ENCODE results near the gene SEPSECS.
A peak's percentile ranks its signal among the peaks of the same experiment; 100 is the strongest.

DNA sequence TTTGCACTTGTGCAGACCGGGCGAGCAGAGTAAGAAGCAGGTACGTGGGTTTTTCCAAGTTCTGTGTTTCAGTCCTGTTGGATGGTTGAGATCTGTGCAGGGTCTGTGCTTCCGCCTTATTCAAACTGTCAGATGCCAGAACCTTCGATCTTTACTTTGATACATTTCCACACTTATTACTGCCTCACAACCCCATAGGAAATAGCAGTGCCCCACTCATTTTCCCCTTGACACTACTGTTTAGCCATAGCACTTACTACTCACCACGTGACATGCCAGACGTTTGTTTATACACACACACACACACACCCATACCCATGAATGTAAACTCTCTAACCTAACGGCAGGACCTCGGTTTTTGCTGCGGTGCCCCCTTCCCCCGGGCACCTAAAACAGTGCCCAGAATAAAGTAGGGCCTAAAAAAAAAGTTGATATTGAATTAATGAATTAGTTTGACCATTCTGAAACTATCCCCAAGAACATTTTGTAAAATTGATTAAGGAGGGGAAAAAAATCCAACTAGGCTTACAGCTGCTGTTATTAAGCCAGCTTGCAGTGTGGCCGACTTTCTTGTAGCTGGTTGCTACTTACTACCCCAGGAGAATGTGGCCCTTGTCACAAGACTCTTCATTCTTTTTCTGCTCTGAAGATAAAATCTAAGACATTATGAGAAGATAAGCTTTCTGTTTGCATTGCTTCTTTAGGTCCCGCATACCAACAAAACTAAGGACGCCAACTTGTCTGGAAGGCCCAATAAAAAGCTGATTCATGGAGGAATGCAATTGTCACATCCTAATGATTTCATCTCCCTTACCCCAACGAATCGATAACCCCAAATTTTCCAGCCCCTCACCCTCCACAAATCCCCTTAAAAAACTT is 704 bp upstream of the SEPSECS start:
- TF ChIP-seq, protein P1, sequence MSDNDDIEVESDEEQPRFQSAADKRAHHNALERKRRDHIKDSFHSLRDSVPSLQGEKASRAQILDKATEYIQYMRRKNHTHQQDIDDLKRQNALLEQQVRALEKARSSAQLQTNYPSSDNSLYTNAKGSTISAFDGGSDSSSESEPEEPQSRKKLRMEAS (IDR thresholded peaks at IDR 0.05) = peak; percentile 25; the same call in 1 of the 2 replicates
- TF ChIP-seq POLR2AphosphoS5 (IDR thresholded peaks at IDR 0.05; ENCODE audit: low read depth, low read length) = no peak
- TF ChIP-seq SP1 (IDR thresholded peaks at IDR 0.05; ENCODE audit: low read depth) = peak; percentile 8; the same call in 1 of the 2 replicates
- TF ChIP-seq, protein P2, sequence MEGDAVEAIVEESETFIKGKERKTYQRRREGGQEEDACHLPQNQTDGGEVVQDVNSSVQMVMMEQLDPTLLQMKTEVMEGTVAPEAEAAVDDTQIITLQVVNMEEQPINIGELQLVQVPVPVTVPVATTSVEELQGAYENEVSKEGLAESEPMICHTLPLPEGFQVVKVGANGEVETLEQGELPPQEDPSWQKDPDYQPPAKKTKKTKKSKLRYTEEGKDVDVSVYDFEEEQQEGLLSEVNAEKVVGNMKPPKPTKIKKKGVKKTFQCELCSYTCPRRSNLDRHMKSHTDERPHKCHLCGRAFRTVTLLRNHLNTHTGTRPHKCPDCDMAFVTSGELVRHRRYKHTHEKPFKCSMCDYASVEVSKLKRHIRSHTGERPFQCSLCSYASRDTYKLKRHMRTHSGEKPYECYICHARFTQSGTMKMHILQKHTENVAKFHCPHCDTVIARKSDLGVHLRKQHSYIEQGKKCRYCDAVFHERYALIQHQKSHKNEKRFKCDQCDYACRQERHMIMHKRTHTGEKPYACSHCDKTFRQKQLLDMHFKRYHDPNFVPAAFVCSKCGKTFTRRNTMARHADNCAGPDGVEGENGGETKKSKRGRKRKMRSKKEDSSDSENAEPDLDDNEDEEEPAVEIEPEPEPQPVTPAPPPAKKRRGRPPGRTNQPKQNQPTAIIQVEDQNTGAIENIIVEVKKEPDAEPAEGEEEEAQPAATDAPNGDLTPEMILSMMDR (IDR thresholded peaks at IDR 0.05 in 2 of 3, conservative IDR thresholded peaks at IDR 0.05 in 1 of 3; ENCODE audit: borderline replicate concordance in 1 of 3, insufficient read depth in 1 of 3, low read depth in 2 of 3, low read length in 2 of 3) = no peak
- TF ChIP-seq, protein P3, sequence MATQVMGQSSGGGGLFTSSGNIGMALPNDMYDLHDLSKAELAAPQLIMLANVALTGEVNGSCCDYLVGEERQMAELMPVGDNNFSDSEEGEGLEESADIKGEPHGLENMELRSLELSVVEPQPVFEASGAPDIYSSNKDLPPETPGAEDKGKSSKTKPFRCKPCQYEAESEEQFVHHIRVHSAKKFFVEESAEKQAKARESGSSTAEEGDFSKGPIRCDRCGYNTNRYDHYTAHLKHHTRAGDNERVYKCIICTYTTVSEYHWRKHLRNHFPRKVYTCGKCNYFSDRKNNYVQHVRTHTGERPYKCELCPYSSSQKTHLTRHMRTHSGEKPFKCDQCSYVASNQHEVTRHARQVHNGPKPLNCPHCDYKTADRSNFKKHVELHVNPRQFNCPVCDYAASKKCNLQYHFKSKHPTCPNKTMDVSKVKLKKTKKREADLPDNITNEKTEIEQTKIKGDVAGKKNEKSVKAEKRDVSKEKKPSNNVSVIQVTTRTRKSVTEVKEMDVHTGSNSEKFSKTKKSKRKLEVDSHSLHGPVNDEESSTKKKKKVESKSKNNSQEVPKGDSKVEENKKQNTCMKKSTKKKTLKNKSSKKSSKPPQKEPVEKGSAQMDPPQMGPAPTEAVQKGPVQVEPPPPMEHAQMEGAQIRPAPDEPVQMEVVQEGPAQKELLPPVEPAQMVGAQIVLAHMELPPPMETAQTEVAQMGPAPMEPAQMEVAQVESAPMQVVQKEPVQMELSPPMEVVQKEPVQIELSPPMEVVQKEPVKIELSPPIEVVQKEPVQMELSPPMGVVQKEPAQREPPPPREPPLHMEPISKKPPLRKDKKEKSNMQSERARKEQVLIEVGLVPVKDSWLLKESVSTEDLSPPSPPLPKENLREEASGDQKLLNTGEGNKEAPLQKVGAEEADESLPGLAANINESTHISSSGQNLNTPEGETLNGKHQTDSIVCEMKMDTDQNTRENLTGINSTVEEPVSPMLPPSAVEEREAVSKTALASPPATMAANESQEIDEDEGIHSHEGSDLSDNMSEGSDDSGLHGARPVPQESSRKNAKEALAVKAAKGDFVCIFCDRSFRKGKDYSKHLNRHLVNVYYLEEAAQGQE (IDR thresholded peaks at IDR 0.05; ENCODE audit: low read depth) = no peak
- no peak for TF ChIP-seq RAD21 (IDR thresholded peaks at IDR 0.05; ENCODE audit: low read depth)

Data from HCT116 (cell line).